A549 (cell line): ENCODE results near the gene NRN1L. TPM values are rescaled to one million over a fixed set of nuclear protein-coding genes. Genes with fewer than 3 reads are reported as not detected.

Experiments
- ATAC-seq, 2 experiments: fragments of 200-7000 bp in 1 of 2; fragments of >200 bp in 1 of 2; cut with Nextera tagmentation in 1 of 2; cut with Tn5 transposase in 1 of 2; 3 replicates each; pipeline versions ENCODE4 v1.8.0 to v1.9.1; 2018 to 2020; ENCODE audit warnings: mild to moderate bottlenecking in 1 of 2, moderate library complexity in 1 of 2
- CTCF ChIA-PET: fragments of 300-600 bp; sonication (Branson Sonifier 250); formaldehyde crosslinking; extraction: SDS; loops from one replicate; lab custom pipeline; 2021; ENCODE audit warnings: antibody characterized with exemption, inconsistent platforms; lab: Yijun Ruan, JAX
- POLR2A ChIA-PET: fragments of 350-600 bp; formaldehyde crosslinking; extraction: SDS; loops from one replicate; lab custom pipeline; 2021; ENCODE audit warnings: antibody characterized with exemption, inconsistent platforms; lab: Yijun Ruan, JAX
- DNase-seq, 2 experiments: peaks; one replicate each; pipeline versions ENCODE4 v3.0.0 to v3.0.0-alpha.2; 2011 to 2016; ENCODE audit warnings: low read depth in 1 of 2, low spot score in 1 of 2
- FAIRE-seq: peaks from 2 replicates; lab custom pipeline; 2011; peaks lifted over from hg19 to GRCh38; lab: Jason Lieb, UNC
- H3K27ac ChIP-seq, 2 experiments: fragments of >200 bp; sonication (Bioruptor Twin); formaldehyde crosslinking; 3 replicates each; pipeline ENCODE4 v1.5.1; 2016 to 2017
- H3K4me1 ChIP-seq: fragments of >200 bp; sonication (Bioruptor Twin); formaldehyde crosslinking; 3 replicates; pipeline ENCODE4 v1.6.1; 2016
- H3K4me2 ChIP-seq: fragments of >200 bp; sonication (Bioruptor Twin); formaldehyde crosslinking; 3 replicates; pipeline ENCODE4 v1.6.1; 2016
- H3K4me3 ChIP-seq: fragments of >200 bp; sonication (Bioruptor Twin); formaldehyde crosslinking; 3 replicates; pipeline ENCODE4 v1.5.1; 2016
- H3K9me3 ChIP-seq: fragments of >200 bp; sonication (Bioruptor Twin); formaldehyde crosslinking; 3 replicates; pipeline ENCODE4 v1.6.1; 2016
- CEBPB ChIP-seq, 2 experiments: fragments of >200 bp in 1 of 2; sonication (Bioruptor Twin) in 1 of 2; formaldehyde crosslinking in 1 of 2; IDR thresholded peaks; 2 replicates each; pipeline ENCODE4 v1.6.1; 2012 to 2016
- E2F6 ChIP-seq: IDR thresholded peaks from 2 replicates; pipeline ENCODE4 v1.6.1; 2012; ENCODE audit warnings: low read depth, borderline replicate concordance
- EHF ChIP-seq: fragments of 250-450 bp; sonication (Bioruptor Pico); IDR thresholded peaks from 2 replicates; pipeline ENCODE4 v1.5.0; 2020; ENCODE audit warnings: mild to moderate bottlenecking
- EP300 ChIP-seq, 2 experiments: fragments of >200 bp; sonication (Bioruptor Twin); formaldehyde crosslinking; IDR thresholded peaks; 2 replicates in 1 of 2; 3 replicates in 1 of 2; pipeline ENCODE4 v1.6.1; 2016 to 2017
- FOSB ChIP-seq: fragments of 250-450 bp; sonication (Bioruptor Pico); IDR thresholded peaks from 2 replicates; pipeline ENCODE4 v1.5.0; 2020; ENCODE audit warnings: mild to moderate bottlenecking, moderate library complexity
- FOSL2 ChIP-seq, 2 experiments: fragments of 450-650 bp in 1 of 2; fragments of >200 bp in 1 of 2; sonication (Bioruptor Twin) in 1 of 2; formaldehyde crosslinking; IDR thresholded peaks; 2 replicates each; pipeline versions ENCODE4 v1.5.0 to v1.6.1; 2016 to 2020; ENCODE audit warnings: mild to moderate bottlenecking in 1 of 2, moderate library complexity in 1 of 2
- GATA3 ChIP-seq: IDR thresholded peaks from 2 replicates; pipeline ENCODE4 v1.6.1; 2012; ENCODE audit warnings: borderline replicate concordance
- JUN ChIP-seq, 2 experiments: fragments of >200 bp; sonication (Bioruptor Twin); formaldehyde crosslinking; IDR thresholded peaks; 2 replicates in 1 of 2; 3 replicates in 1 of 2; pipeline ENCODE4 v1.6.1; 2016 to 2017
- JUNB ChIP-seq: fragments of >200 bp; sonication (Bioruptor Twin); formaldehyde crosslinking; IDR thresholded peaks from 2 replicates; pipeline ENCODE4 v1.6.1; 2016
- KDM5A ChIP-seq: fragments of 200-600 bp; sonication (generic); IDR thresholded peaks from 2 replicates; pipeline ENCODE4 v1.6.1; 2016; ENCODE audit warnings: antibody characterized with exemption, mild to moderate bottlenecking
- MAFK ChIP-seq: fragments of 450-650 bp; IDR thresholded peaks from 2 replicates; pipeline ENCODE4 v1.6.1; 2014; ENCODE audit not compliant: partially characterized antibody
- MAX ChIP-seq: IDR thresholded peaks from 2 replicates; pipeline ENCODE4 v1.6.1; 2012
- MAZ ChIP-seq: fragments of 150-350 bp; IDR thresholded peaks from 2 replicates; pipeline ENCODE4 v1.6.1; 2014; ENCODE audit warnings: antibody characterized with exemption, low read depth, low read length, borderline replicate concordance
- MYC ChIP-seq: IDR thresholded peaks from 2 replicates; pipeline ENCODE4 v1.6.1; 2012; ENCODE audit warnings: mild to moderate bottlenecking, inconsistent platforms, low read length, improper control_type of control experiment, borderline replicate concordance
- PHF8 ChIP-seq: fragments of 200-600 bp; sonication (generic); IDR thresholded peaks from 2 replicates; pipeline ENCODE4 v1.6.1; 2016; ENCODE audit warnings: low read depth, mild to moderate bottlenecking, antibody characterized with exemption, moderate library complexity, borderline replicate concordance
- POLR2A ChIP-seq: IDR thresholded peaks from 2 replicates; pipeline ENCODE4 v1.6.1; 2012; ENCODE audit warnings: mild to moderate bottlenecking, low read length
- POLR2AphosphoS2 ChIP-seq: conservative IDR thresholded peaks from 2 replicates; pipeline ENCODE4 v1.6.1; 2012; ENCODE audit warnings: low read length, improper control_type of control experiment, inconsistent platforms
- RAD21 ChIP-seq, 2 experiments: fragments of >200 bp in 1 of 2; sonication (Bioruptor Twin) in 1 of 2; formaldehyde crosslinking in 1 of 2; IDR thresholded peaks in 1 of 2; conservative IDR thresholded peaks in 1 of 2; 2 replicates in 1 of 2; 3 replicates in 1 of 2; pipeline ENCODE4 v1.6.1; 2012 to 2018; ENCODE audit warnings: inconsistent platforms in 1 of 2
- RFX5 ChIP-seq: fragments of 450-650 bp; IDR thresholded peaks from 2 replicates; pipeline ENCODE4 v1.7.1; 2014; ENCODE audit warnings: antibody characterized with exemption, mild to moderate bottlenecking, moderate library complexity
- RNF2 ChIP-seq: fragments of 200-600 bp; sonication (generic); IDR thresholded peaks from 2 replicates; pipeline ENCODE4 v1.6.1; 2016; ENCODE audit warnings: low read depth, mild to moderate bottlenecking, antibody characterized with exemption, moderate library complexity, borderline replicate concordance
- SMC3 ChIP-seq: fragments of >200 bp; sonication (Bioruptor Twin); formaldehyde crosslinking; IDR thresholded peaks from 3 replicates; pipeline ENCODE4 v1.6.1; 2018; ENCODE audit warnings: inconsistent platforms
- TFCP2L1 ChIP-seq: fragments of 250-450 bp; sonication (Bioruptor Pico); IDR thresholded peaks from 2 replicates; pipeline ENCODE4 v1.5.0; 2021; ENCODE audit warnings: mild to moderate bottlenecking
- ZC3H11A ChIP-seq: fragments of 450-650 bp; IDR thresholded peaks from 2 replicates; pipeline ENCODE4 v1.6.1; 2014; ENCODE audit warnings: antibody characterized with exemption, mild to moderate bottlenecking
- WGBS: methylation state at CpG from one replicate; pipeline ENCODE4 v1.1.6; 2017; ENCODE audit errors: missing lambda C conversion rate; 5-methylcytosine and 5-hydroxymethylcytosine counted together
- polyA plus RNA-seq, 4 experiments: library from polyadenylated mRNA; depleted of rRNA in 3 of 4; stranded (reverse); fragments of >200 nt; fragmentation: RNase III in 1 of 4; extraction: RNeasy Plus Mini Kit Qiagen cat#74134 plus additional on column Dnase treatment in 1 of 4; gene quantifications; 2 replicates in 3 of 4; 3 replicates in 1 of 4; pipeline ENCODE4 v1.2.3, GENCODE V29; 2011 to 2017
- TF ChIP-seq, protein P1 (sequence below): fragments of 150-350 bp; IDR thresholded peaks from 2 replicates; pipeline ENCODE4 v1.6.1; 2014; ENCODE audit warnings: low read depth, mild to moderate bottlenecking, low read length
- TF ChIP-seq, protein P2 (sequence below): fragments of >200 bp; sonication (Bioruptor Twin); formaldehyde crosslinking; IDR thresholded peaks from 3 replicates; pipeline ENCODE4 v1.6.1; 2016
- TF ChIP-seq, protein P3 (sequence below): IDR thresholded peaks from 2 replicates; pipeline ENCODE4 v1.6.1; 2012
- TF ChIP-seq, protein P4 (sequence below): fragments of 200-600 bp; sonication (generic); IDR thresholded peaks from 2 replicates; pipeline ENCODE4 v1.6.1; 2016; ENCODE audit warnings: antibody characterized with exemption, mild to moderate bottlenecking, moderate library complexity

The NRN1L gene
- polyA plus RNA-seq, 2 of the 4 experiments (the other 2 are of a cell fraction): 0.22 TPM; not detected in 1

DNA sequence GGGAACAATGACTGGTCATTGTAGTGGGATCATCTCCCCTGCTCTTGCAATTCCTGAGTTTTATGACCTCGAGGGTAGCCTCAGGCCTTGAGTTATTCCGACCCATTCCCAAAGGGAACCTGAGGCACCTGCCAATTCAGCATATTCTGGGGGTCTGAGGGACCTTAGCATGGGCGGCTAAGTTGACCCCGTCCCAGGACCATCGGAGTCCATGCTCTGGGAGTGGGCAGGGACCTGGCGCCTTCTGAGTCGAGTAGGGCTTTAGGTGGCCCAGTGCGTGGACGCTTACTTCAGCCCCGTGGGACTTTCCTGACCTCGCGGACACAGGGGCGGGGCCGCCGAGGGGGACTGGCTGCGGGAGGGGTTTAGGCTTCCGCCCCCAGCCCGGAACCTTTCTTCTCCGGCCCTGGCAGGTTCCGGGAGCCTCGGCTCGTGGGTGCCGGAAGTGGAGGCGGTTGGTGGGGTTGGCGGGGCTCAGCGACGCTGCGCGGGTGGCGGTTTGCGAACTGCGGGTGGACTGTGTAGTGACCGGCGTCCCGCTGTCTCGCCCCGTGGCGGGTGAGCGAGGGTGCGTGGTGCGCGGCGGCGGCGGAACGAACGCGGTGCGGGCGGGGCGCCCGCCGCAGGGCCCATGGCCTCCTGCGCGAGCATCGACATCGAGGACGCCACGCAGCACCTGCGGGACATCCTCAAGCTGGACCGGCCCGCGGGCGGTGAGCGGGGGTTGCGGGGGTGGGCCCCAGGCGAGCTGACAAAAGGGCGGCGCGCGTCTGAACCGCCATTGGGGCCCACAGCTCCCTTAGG is 11.9 kb upstream of the NRN1L start, which contains the start of gene EDC4:
Gene EDC4, plus strand, starts transcription at position 422 of the 804 bp plus-strand sequence. Its CDS starts 210 bp downstream, at position 632.
- WGBS: 5% methylated on average over 56 of the region's 72 CpGs
- H3K4me2 ChIP-seq: peak within 1 kb of the TSS; percentile 99
- POLR2A ChIA-PET: interaction anchor here (0.8 to 0.9 kb wide), 2 partner anchors 10 to 27 kb away, joined by 4 to 5 read pairs; no protein-coding TSS in a partner anchor
- H3K4me3 ChIP-seq: peak within 1 kb of the TSS; percentile 99
- CTCF ChIA-PET: interaction anchor here (0.9 to 17.4 kb wide), 7 partner anchors 10 to 200 kb away, joined by 3 to 370 read pairs (median 12); partner anchors contain the start of genes CTRL, NRN1L and PSMB10
- peak; percentile 83 to 89 for DNase-seq
- peak within 1 kb of the TSS; percentile 95 to 97 for H3K27ac ChIP-seq
- TF ChIP-seq EP300 (IDR thresholded peaks at IDR 0.05) (peak in 1 of 2 experiments; percentile 7; a peak in 1 of 5 replicates), E2F6 (peak; percentile 47; the same call in 1 of the 2 replicates), POLR2AphosphoS2 (0 out of 2 replicates have a peak, but pooled peaks have one; percentile 64), CEBPB (IDR thresholded peaks at IDR 0.05) (no peak), MYC (no peak), PHF8 (peak; percentile 79), TFCP2L1 (CRISPR knock-in tag) (peak; percentile 40; the same call in 1 of the 2 replicates), RFX5 (no peak), EHF (CRISPR knock-in tag) (no peak), GATA3 (peak; percentile 28; the same call in 1 of the 2 replicates), MAZ (peak; percentile 90), MAX (peak; percentile 88), MAFK (peak; percentile 77), SMC3 (0 out of 3 replicates have a peak, but pooled peaks have one; percentile 17), RAD21 (conservative IDR thresholded peaks at IDR 0.05 in 1 of 2, IDR thresholded peaks at IDR 0.05 in 1 of 2) (no peak), FOSB (CRISPR knock-in tag) (peak; percentile 77), ZC3H11A (peak; percentile 12; the same call in 1 of the 2 replicates), FOSL2 (IDR thresholded peaks at IDR 0.05) (no peak), FOSL2 (CRISPR knock-in tag; IDR thresholded peaks at IDR 0.05) (0 out of 2 replicates have a peak, but pooled peaks have one; percentile 6), POLR2A (peak; percentile 83), JUNB (no peak), JUN (IDR thresholded peaks at IDR 0.05) (peak; percentile 72 to 96; a peak in 4 of 5 replicates), RNF2 (no peak), KDM5A (peak; percentile 76)
- TF ChIP-seq, protein P1, sequence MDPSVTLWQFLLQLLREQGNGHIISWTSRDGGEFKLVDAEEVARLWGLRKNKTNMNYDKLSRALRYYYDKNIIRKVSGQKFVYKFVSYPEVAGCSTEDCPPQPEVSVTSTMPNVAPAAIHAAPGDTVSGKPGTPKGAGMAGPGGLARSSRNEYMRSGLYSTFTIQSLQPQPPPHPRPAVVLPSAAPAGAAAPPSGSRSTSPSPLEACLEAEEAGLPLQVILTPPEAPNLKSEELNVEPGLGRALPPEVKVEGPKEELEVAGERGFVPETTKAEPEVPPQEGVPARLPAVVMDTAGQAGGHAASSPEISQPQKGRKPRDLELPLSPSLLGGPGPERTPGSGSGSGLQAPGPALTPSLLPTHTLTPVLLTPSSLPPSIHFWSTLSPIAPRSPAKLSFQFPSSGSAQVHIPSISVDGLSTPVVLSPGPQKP: 0 out of 2 replicates have a peak, but pooled peaks have one; percentile 55
- TF ChIP-seq, protein P2, sequence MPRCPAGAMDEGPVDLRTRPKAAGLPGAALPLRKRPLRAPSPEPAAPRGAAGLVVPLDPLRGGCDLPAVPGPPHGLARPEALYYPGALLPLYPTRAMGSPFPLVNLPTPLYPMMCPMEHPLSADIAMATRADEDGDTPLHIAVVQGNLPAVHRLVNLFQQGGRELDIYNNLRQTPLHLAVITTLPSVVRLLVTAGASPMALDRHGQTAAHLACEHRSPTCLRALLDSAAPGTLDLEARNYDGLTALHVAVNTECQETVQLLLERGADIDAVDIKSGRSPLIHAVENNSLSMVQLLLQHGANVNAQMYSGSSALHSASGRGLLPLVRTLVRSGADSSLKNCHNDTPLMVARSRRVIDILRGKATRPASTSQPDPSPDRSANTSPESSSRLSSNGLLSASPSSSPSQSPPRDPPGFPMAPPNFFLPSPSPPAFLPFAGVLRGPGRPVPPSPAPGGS: peak; percentile 73
- TF ChIP-seq, protein P3, sequence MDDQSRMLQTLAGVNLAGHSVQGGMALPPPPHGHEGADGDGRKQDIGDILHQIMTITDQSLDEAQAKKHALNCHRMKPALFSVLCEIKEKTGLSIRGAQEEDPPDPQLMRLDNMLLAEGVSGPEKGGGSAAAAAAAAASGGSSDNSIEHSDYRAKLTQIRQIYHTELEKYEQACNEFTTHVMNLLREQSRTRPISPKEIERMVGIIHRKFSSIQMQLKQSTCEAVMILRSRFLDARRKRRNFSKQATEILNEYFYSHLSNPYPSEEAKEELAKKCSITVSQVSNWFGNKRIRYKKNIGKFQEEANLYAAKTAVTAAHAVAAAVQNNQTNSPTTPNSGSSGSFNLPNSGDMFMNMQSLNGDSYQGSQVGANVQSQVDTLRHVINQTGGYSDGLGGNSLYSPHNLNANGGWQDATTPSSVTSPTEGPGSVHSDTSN: peak; percentile 82
- TF ChIP-seq, protein P4, sequence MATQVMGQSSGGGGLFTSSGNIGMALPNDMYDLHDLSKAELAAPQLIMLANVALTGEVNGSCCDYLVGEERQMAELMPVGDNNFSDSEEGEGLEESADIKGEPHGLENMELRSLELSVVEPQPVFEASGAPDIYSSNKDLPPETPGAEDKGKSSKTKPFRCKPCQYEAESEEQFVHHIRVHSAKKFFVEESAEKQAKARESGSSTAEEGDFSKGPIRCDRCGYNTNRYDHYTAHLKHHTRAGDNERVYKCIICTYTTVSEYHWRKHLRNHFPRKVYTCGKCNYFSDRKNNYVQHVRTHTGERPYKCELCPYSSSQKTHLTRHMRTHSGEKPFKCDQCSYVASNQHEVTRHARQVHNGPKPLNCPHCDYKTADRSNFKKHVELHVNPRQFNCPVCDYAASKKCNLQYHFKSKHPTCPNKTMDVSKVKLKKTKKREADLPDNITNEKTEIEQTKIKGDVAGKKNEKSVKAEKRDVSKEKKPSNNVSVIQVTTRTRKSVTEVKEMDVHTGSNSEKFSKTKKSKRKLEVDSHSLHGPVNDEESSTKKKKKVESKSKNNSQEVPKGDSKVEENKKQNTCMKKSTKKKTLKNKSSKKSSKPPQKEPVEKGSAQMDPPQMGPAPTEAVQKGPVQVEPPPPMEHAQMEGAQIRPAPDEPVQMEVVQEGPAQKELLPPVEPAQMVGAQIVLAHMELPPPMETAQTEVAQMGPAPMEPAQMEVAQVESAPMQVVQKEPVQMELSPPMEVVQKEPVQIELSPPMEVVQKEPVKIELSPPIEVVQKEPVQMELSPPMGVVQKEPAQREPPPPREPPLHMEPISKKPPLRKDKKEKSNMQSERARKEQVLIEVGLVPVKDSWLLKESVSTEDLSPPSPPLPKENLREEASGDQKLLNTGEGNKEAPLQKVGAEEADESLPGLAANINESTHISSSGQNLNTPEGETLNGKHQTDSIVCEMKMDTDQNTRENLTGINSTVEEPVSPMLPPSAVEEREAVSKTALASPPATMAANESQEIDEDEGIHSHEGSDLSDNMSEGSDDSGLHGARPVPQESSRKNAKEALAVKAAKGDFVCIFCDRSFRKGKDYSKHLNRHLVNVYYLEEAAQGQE: no peak; the same call in 1 of the 2 replicates
- TF ChIP-seq, all 56 proteins: peak for 19
- Histone ChIP-seq H3K4me1 (peaks cover 24% of the 10 kb centered on the region; the same call in 2 of the 3 replicates), H3K9me3 (no peaks in the 10 kb centered on the region)
- FAIRE-seq (no peak), ATAC-seq (peak; percentile 87 to 92)
